Mammary epithelial cell (primary cell): Measurements from ENCODE around the gene HSCB.

Source experiments
- EZH2 ChIP-seq: IDR thresholded peaks from 2 replicates; pipeline ENCODE4 v1.6.1; 2012; ENCODE audit warnings: low read length, inconsistent platforms, borderline replicate concordance
- TF ChIP-seq, protein P1 (sequence below), 2 donors: IDR thresholded peaks in 1 of 2; conservative IDR thresholded peaks in 1 of 2; 2 replicates each; pipeline ENCODE4 v1.5.1; 2011 to 2012; ENCODE audit warnings: inconsistent platforms in 2 of 2, low read length in 2 of 2, mild to moderate bottlenecking in 2 of 2, control low read depth in 1 of 2, low read depth in 1 of 2; ENCODE audit not compliant: insufficient read depth in 1 of 2; ENCODE audit errors: extremely low read depth in 1 of 2

DNA sequence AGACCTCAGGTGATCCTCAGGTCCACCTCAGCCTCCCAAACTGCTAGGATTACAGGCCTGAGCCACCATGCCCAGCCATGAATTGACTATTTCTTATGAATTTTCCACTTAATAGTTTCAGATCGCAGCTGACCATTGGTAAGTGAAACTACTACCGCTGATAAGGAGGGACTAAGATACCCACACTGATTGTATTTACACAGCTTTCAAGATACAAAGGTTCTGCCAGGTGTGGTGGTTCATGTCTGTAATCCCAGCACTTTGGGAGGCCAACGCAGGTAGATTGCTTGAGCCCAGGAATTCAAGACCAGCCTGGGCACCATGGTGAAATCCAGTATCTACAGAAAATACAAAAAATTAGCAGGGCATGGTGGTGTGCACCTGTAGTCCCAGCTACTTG lies 4.1 kb upstream of the HSCB start:
- no peak for TF ChIP-seq EZH2
- TF ChIP-seq, protein P1, sequence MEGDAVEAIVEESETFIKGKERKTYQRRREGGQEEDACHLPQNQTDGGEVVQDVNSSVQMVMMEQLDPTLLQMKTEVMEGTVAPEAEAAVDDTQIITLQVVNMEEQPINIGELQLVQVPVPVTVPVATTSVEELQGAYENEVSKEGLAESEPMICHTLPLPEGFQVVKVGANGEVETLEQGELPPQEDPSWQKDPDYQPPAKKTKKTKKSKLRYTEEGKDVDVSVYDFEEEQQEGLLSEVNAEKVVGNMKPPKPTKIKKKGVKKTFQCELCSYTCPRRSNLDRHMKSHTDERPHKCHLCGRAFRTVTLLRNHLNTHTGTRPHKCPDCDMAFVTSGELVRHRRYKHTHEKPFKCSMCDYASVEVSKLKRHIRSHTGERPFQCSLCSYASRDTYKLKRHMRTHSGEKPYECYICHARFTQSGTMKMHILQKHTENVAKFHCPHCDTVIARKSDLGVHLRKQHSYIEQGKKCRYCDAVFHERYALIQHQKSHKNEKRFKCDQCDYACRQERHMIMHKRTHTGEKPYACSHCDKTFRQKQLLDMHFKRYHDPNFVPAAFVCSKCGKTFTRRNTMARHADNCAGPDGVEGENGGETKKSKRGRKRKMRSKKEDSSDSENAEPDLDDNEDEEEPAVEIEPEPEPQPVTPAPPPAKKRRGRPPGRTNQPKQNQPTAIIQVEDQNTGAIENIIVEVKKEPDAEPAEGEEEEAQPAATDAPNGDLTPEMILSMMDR (conservative IDR thresholded peaks at IDR 0.05 in 1 of 2, IDR thresholded peaks at IDR 0.05 in 1 of 2; ENCODE audit: extremely low read depth in 1 of 2, insufficient read depth in 1 of 2, low read depth in 1 of 2, low read length in 2 of 2), result no peak
